T-helper 22 cell (primary cell): ENCODE results near the gene RASEF.
"Not testable (repeated sequence)": the region's sequence is repeated elsewhere in the genome, so short reads cannot be mapped to it uniquely, and the experiment has no call there.

Source experiments
- DNase-seq: peaks from one replicate; pipeline ENCODE4 v3.0.0-alpha.2; 2020; ENCODE audit warnings: low read depth

The RASEF gene

GRCh38 chr9:82970359-82970758, 92.6 kb downstream of the RASEF start:
- no peak for DNase-seq

DNA sequence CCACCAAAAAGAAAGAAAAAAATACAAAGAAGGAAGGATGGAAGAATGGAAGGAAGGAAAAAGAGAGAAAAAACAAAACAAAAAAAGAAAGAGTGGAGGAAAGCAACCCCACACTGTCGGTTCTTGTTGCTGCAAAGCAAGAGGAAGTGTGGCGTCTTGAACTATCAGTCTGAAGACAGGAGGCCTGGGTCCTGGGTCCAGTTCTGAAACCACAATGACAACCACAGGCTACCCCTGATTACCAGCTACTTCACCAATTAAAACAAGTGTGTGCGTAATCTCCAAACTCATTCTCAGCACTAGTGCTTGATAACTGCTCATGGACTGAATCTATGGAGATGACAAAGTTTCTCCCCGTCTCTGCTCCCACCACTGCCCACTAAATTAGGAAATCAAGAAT, 93.7 kb downstream of the RASEF start:
- no peak for DNase-seq

GRCh38 chr9:82968816-82969215, 94.1 kb downstream of the RASEF start:
- no peak for DNase-seq

DNA sequence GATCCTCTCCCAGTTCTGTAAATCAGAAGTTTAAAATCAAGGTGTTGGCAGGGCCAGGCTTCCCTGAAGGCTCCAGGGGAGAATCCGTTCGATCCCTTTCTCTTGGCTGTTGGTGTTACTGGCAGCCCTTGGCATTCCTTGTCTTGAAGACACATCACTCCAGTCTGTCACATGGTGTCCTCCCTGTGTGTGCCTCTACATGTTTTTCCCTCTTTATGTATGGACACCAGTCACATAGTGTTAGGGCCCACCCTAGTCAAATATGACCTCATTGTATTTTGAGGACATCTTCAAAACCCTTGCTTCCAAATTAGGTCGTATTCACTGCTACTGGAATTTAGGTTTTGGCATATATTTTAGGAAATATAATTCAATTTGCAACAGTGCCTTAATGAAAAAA, 94.6 kb downstream of the RASEF start:
- DNase-seq, result no peak

DNA sequence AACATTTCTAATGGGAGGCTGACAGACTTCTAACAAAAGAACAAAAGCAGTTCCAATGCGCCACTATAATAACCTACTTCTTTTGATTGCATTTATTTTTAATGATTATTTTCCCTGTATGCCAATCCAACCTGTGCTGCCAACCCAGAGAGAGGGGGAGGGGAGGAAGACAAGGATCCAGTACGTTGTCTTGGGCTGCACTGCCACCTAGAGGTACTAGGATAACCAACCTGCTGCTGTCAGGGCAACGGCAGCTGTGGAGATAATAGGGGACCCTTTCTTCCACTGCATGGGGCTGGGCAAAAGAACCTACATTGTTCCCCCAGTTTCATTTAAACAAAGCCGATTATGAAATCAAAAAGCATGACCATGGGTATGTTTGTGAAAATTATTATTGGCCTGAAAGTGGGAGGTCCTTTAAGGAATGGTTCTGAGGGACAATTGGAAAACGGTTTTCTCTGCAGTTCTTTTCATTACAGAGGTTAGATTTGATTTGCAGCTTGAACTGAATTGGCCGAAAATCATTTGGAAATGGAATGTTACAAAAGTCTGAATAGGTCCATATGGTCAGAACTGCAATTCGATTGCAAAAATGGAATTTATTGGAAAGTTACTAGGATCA, 101.3 kb downstream of the RASEF start:
- DNase-seq, result no peak

DNA sequence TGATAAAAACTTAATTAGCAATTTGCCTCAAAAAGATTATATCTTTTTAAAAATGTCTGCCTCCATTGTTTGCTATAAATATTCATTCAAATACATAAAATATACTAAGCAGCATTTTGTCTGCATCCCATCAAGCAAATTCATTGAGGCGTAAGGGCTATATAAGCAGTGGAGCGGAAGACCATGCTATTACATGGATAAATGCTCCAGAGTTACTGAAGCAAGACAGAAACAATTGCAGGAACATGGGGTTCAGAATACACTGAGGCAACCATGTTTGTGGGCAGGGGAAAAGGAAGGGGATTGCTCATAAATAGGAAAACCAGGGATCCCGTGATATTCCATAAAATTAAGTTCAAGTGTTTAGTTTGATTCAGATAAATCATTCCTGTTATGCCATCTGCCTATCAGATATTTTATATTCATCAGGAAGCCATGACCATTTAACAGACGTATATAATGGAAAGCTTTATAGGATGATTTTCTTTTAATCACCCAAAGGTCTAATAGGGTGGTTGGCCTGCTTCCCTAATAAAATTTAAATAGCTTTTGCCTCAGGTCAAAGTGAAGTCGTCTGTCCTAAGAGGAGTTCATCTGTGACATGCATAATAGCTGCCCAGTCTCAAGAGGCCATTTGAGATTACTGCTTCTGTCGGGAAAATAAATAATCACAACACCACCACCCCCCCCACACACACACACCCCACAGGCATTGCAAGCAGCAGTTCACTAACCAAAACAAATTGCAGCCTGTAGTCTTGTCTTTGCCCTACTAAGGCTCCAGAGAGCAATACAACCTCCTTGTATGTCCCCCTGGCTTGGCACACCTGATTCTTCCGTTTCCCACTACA, 105.2 kb downstream of the RASEF start:
- no peak for DNase-seq

- DNase-seq, result no peak
These were observed 113.7 kb downstream of the RASEF start for GRCh38 chr9:82949203-82949602.

- DNase-seq, result no peak
These were observed 122.6 kb downstream of the RASEF start for GRCh38 chr9:82940376-82940775.

- no peak for DNase-seq
These were observed 123.5 kb downstream of the RASEF start for GRCh38 chr9:82939451-82939850.

DNA sequence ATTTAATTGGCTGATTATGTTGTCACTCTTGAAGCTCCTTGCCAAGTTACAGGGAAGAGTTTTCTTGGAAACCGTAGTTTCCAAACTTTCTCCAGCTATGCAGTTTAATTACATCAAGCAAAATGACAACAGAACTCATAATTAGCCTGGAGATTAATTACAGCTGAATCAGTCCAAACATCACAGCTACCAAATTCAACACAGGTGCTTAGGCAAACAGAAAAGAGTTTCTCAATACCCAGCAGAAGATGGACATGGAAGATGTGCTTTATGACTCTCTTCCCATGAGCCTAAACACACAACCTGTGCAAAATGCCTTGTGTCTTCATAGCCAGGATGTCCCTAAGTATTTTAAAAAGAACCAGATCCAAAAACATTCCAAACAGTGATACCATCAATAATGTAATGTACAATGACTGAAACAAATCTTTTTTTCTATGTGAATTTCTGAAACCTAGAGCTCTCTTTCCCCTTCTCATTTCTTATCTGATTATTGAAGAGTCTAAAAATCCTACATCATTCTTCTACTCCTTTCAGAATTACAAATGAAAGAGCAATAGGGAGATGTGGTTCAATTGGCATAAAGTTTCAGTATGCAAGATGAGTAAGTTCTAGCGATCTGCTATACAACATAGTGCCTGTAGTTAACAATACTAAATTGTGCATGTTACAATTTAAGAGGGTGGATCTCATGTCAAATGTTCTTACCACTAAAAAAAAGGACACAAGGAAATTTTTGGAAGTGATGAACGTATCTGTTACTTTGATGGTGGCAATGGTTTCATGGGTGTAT, 124.3 kb downstream of the RASEF start:
- no peak for DNase-seq

DNA sequence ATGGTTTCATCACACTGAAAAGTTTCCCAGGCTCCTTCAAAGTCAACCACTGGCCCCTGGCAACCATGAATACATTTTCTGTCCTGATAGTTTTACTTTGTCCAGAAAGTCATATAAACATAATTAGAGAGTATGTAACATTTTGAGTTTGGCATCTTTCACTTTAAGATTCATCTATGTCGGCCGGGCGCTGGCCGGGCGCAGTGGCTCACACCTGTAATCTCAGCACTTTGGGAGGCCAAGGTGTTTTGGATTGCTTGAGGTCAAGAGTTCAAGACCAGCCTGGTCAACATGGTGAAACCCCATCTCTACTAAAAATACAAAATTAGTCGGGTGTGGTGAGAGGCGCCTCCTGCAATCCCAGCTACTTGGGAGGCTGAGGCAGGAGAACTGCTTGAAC, 126.4 kb downstream of the RASEF start:
- DNase-seq, result not testable (repeated sequence)

DNA sequence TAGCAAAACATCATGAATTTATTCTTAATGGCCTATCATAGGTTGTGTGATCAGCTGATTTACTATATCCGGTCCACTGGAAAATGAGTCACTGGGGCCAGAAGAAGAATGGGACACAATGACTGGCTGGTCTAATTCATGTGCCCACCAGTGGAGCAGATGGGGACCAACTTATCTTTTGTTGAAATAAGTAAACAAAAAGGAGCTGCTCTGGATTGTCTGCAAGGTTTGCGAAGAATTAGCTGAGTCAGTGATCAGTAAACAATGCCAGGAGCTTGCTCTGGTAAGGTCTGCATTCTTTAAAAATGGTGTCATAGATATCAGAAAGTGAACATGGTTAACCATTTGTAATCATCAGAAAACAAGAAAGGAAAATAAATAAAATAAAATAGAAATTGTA, 128.0 kb downstream of the RASEF start:
- no peak for DNase-seq

GRCh38 chr9:82934025-82934424, 128.9 kb downstream of the RASEF start:
- not testable (repeated sequence) for DNase-seq

DNA sequence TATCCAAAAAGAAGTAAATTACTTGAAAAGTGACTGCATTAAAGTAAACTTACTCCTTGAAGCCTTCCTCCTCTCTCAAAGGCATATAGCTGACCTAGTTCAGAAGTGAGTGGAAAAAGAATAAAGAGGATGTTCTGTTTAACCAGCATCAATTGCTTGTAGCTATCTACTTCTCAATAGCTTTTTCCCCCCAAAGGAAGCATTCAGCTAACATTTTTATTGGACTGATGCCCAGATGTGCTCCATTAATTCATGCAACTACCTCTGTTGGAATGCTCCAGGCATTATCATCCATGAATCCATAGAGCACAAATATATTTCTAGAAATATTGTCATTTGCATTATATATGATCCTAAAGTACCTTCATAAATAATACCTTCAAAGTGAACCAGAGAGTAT, 132.8 kb downstream of the RASEF start:
- no peak for DNase-seq
